ENCODE results near the gene RBFOX2.
"Not testable (repeated sequence)": the region's sequence is repeated elsewhere in the genome, so short reads cannot be mapped to it uniquely, and the experiment has no call there.

Gene RBFOX2

GRCh38 chr22:36065462-36065774, 36.8 kb upstream of the RBFOX2 start:
- H3K27me3 ChIP-seq (ENCODE audit: control insufficient read depth in 1 of 2, insufficient read depth in 2 of 2, low read length in 2 of 2), result no peaks in the 10 kb centered on the region
- H3K27ac ChIP-seq (ENCODE audit: low read length), result peak overlapping the region; percentile 92
- no peaks in the 10 kb centered on the region for H3K36me3 ChIP-seq (ENCODE audit: control insufficient read depth in 2 of 2, insufficient read depth in 2 of 2, low read length in 2 of 2)
- H3K9me3 ChIP-seq (ENCODE audit: control insufficient read depth in 2 of 2, low read length in 2 of 2), result no peaks in the 10 kb centered on the region
- peak overlapping the region; percentile 47 to 82 for H3K4me3 ChIP-seq (ENCODE audit: low read length in 2 of 2)
- peaks cover 14% of the 10 kb centered on the region for H3K4me1 ChIP-seq (ENCODE audit: control insufficient read depth, insufficient read depth, low read length)
- H3K9ac ChIP-seq (ENCODE audit: low read length in 2 of 2), result peak overlapping the region; percentile 77 to 91

- no peaks in the 10 kb centered on the region for H3K27me3 ChIP-seq (ENCODE audit: control insufficient read depth in 1 of 2, insufficient read depth in 2 of 2, low read length in 2 of 2)
- no peaks in the 10 kb centered on the region for H3K36me3 ChIP-seq (ENCODE audit: control insufficient read depth in 2 of 2, insufficient read depth in 2 of 2, low read length in 2 of 2)
- no peak overlapping the region for H3K4me3 ChIP-seq (ENCODE audit: low read length in 2 of 2)
- H3K27ac ChIP-seq (ENCODE audit: low read length), result no peak overlapping the region
- peaks cover 14% of the 10 kb centered on the region for H3K4me1 ChIP-seq (ENCODE audit: control insufficient read depth, insufficient read depth, low read length)
- H3K9ac ChIP-seq (ENCODE audit: low read length in 2 of 2), result no peak overlapping the region
- H3K9me3 ChIP-seq (ENCODE audit: control insufficient read depth in 2 of 2, low read length in 2 of 2), result no peaks in the 10 kb centered on the region
Observed at GRCh38 chr22:36064358-36064757, 35.7 kb upstream of the RBFOX2 start.

- H3K27me3 ChIP-seq (ENCODE audit: control insufficient read depth in 1 of 2, insufficient read depth in 2 of 2, low read length in 2 of 2), result no peaks in the 10 kb centered on the region
- no peaks in the 10 kb centered on the region for H3K4me1 ChIP-seq (ENCODE audit: control insufficient read depth, insufficient read depth, low read length)
- H3K9me3 ChIP-seq (ENCODE audit: control insufficient read depth in 2 of 2, low read length in 2 of 2), result no peaks in the 10 kb centered on the region
- no peak overlapping the region for H3K27ac ChIP-seq (ENCODE audit: low read length)
- no peaks in the 10 kb centered on the region for H3K36me3 ChIP-seq (ENCODE audit: control insufficient read depth in 2 of 2, insufficient read depth in 2 of 2, low read length in 2 of 2)
- H3K4me3 ChIP-seq (ENCODE audit: low read length in 2 of 2), result no peak overlapping the region
- H3K9ac ChIP-seq (ENCODE audit: low read length in 2 of 2), result no peak overlapping the region
Observed at GRCh38 chr22:36056980-36057379, 28.4 kb upstream of the RBFOX2 start.

- Histone ChIP-seq H3K27ac (ENCODE audit: low read length) (no peak overlapping the region), H3K36me3 (ENCODE audit: control insufficient read depth in 2 of 2, insufficient read depth in 2 of 2, low read length in 2 of 2) (no peaks in the 10 kb centered on the region), H3K4me1 (ENCODE audit: control insufficient read depth, insufficient read depth, low read length) (no peaks in the 10 kb centered on the region), H3K27me3 (ENCODE audit: control insufficient read depth in 1 of 2, insufficient read depth in 2 of 2, low read length in 2 of 2) (no peaks in the 10 kb centered on the region), H3K9me3 (ENCODE audit: control insufficient read depth in 2 of 2, low read length in 2 of 2) (no peaks in the 10 kb centered on the region), H3K9ac (ENCODE audit: low read length in 2 of 2) (no peak overlapping the region), H3K4me3 (ENCODE audit: low read length in 2 of 2) (no peak overlapping the region)
Observed at GRCh38 chr22:36055376-36056295, 27.0 kb upstream of the RBFOX2 start.

- H3K9ac ChIP-seq (ENCODE audit: low read length in 2 of 2); H3K9me3 ChIP-seq (ENCODE audit: control insufficient read depth in 2 of 2, low read length in 2 of 2); H3K4me1 ChIP-seq (ENCODE audit: control insufficient read depth, insufficient read depth, low read length); H3K27ac ChIP-seq (ENCODE audit: low read length); H3K27me3 ChIP-seq (ENCODE audit: control insufficient read depth in 1 of 2, insufficient read depth in 2 of 2, low read length in 2 of 2); H3K36me3 ChIP-seq (ENCODE audit: control insufficient read depth in 2 of 2, insufficient read depth in 2 of 2, low read length in 2 of 2); H3K4me3 ChIP-seq (ENCODE audit: low read length in 2 of 2): not testable (repeated sequence)
Observed at GRCh38 chr22:36054446-36054845, 25.8 kb upstream of the RBFOX2 start.

GRCh38 chr22:36053242-36054147, 24.9 kb upstream of the RBFOX2 start:
- no peaks in the 10 kb centered on the region for H3K4me1 ChIP-seq (ENCODE audit: control insufficient read depth, insufficient read depth, low read length)
- H3K9ac ChIP-seq (ENCODE audit: low read length in 2 of 2), result no peak overlapping the region
- H3K27me3 ChIP-seq (ENCODE audit: control insufficient read depth in 1 of 2, insufficient read depth in 2 of 2, low read length in 2 of 2), result no peaks in the 10 kb centered on the region
- H3K36me3 ChIP-seq (ENCODE audit: control insufficient read depth in 2 of 2, insufficient read depth in 2 of 2, low read length in 2 of 2), result no peaks in the 10 kb centered on the region
- H3K27ac ChIP-seq (ENCODE audit: low read length), result no peak overlapping the region
- no peak overlapping the region for H3K4me3 ChIP-seq (ENCODE audit: low read length in 2 of 2)
- no peaks in the 10 kb centered on the region for H3K9me3 ChIP-seq (ENCODE audit: control insufficient read depth in 2 of 2, low read length in 2 of 2)

- Histone ChIP-seq H3K4me1 (ENCODE audit: control insufficient read depth, insufficient read depth, low read length) (no peaks in the 10 kb centered on the region), H3K9me3 (ENCODE audit: control insufficient read depth in 2 of 2, low read length in 2 of 2) (no peaks in the 10 kb centered on the region), H3K9ac (ENCODE audit: low read length in 2 of 2) (no peak overlapping the region), H3K27ac (ENCODE audit: low read length) (no peak overlapping the region), H3K4me3 (ENCODE audit: low read length in 2 of 2) (no peak overlapping the region), H3K27me3 (ENCODE audit: control insufficient read depth in 1 of 2, insufficient read depth in 2 of 2, low read length in 2 of 2) (no peaks in the 10 kb centered on the region), H3K36me3 (ENCODE audit: control insufficient read depth in 2 of 2, insufficient read depth in 2 of 2, low read length in 2 of 2) (no peaks in the 10 kb centered on the region)
Observed at GRCh38 chr22:36052505-36052941, 23.9 kb upstream of the RBFOX2 start.

GRCh38 chr22:36049678-36049997, 21.0 kb upstream of the RBFOX2 start:
- Histone ChIP-seq H3K27ac (ENCODE audit: low read length) (no peak overlapping the region), H3K27me3 (ENCODE audit: control insufficient read depth in 1 of 2, insufficient read depth in 2 of 2, low read length in 2 of 2) (no peaks in the 10 kb centered on the region), H3K9ac (ENCODE audit: low read length in 2 of 2) (no peak overlapping the region), H3K9me3 (ENCODE audit: control insufficient read depth in 2 of 2, low read length in 2 of 2) (no peaks in the 10 kb centered on the region), H3K4me1 (ENCODE audit: control insufficient read depth, insufficient read depth, low read length) (no peaks in the 10 kb centered on the region), H3K4me3 (ENCODE audit: low read length in 2 of 2) (no peak overlapping the region), H3K36me3 (ENCODE audit: control insufficient read depth in 2 of 2, insufficient read depth in 2 of 2, low read length in 2 of 2) (no peaks in the 10 kb centered on the region)

GRCh38 chr22:36048911-36049677, 20.5 kb upstream of the RBFOX2 start:
- H3K4me1 ChIP-seq (ENCODE audit: control insufficient read depth, insufficient read depth, low read length), result no peaks in the 10 kb centered on the region
- H3K9ac ChIP-seq (ENCODE audit: low read length in 2 of 2), result no peak overlapping the region
- no peaks in the 10 kb centered on the region for H3K9me3 ChIP-seq (ENCODE audit: control insufficient read depth in 2 of 2, low read length in 2 of 2)
- H3K4me3 ChIP-seq (ENCODE audit: low read length in 2 of 2), result no peak overlapping the region
- H3K27ac ChIP-seq (ENCODE audit: low read length), result no peak overlapping the region
- H3K27me3 ChIP-seq (ENCODE audit: control insufficient read depth in 1 of 2, insufficient read depth in 2 of 2, low read length in 2 of 2), result no peaks in the 10 kb centered on the region
- no peaks in the 10 kb centered on the region for H3K36me3 ChIP-seq (ENCODE audit: control insufficient read depth in 2 of 2, insufficient read depth in 2 of 2, low read length in 2 of 2)

- H3K9ac ChIP-seq (ENCODE audit: low read length in 2 of 2); H3K9me3 ChIP-seq (ENCODE audit: control insufficient read depth in 2 of 2, low read length in 2 of 2): not testable (repeated sequence)
Observed at GRCh38 chr22:36044517-36044916, 15.9 kb upstream of the RBFOX2 start.

More at GRCh38 chr22:36044517-36044916, 15.9 kb upstream of the RBFOX2 start:
- not testable (repeated sequence) for H3K27ac ChIP-seq (ENCODE audit: low read length); H3K4me1 ChIP-seq (ENCODE audit: control insufficient read depth, insufficient read depth, low read length); H3K4me3 ChIP-seq (ENCODE audit: low read length in 2 of 2); H3K36me3 ChIP-seq (ENCODE audit: control insufficient read depth in 2 of 2, insufficient read depth in 2 of 2, low read length in 2 of 2); H3K27me3 ChIP-seq (ENCODE audit: control insufficient read depth in 1 of 2, insufficient read depth in 2 of 2, low read length in 2 of 2)

Data from stomach smooth muscle (tissue), 2 donors.